Ectodermal cell (in vitro differentiated cells): Measurements from ENCODE around the gene CLRN1.

Source experiments
- H3K27ac ChIP-seq: 2 replicates; pipeline ENCODE4 v1.7.0; 2013; ENCODE audit warnings: mild to moderate bottlenecking, low read depth, low read length; ENCODE audit not compliant: insufficient read depth, poor library complexity, severe bottlenecking
- H3K27me3 ChIP-seq: 2 replicates; pipeline ENCODE4 v1.7.0; 2013; ENCODE audit warnings: mild to moderate bottlenecking, low read length; ENCODE audit not compliant: insufficient read depth, control insufficient read depth, poor library complexity, severe bottlenecking
- H3K36me3 ChIP-seq: one replicate; pipeline ENCODE4 v1.7.0; 2013; ENCODE audit warnings: low read length; ENCODE audit not compliant: control insufficient read depth, insufficient read depth
- H3K4me1 ChIP-seq: one replicate; pipeline ENCODE4 v1.7.0; 2013; ENCODE audit warnings: low read length; ENCODE audit not compliant: control insufficient read depth, insufficient read depth
- H3K4me3 ChIP-seq: 2 replicates; pipeline ENCODE4 v1.7.0; 2013; ENCODE audit warnings: low read depth, low read length, control low read depth; ENCODE audit not compliant: insufficient read depth
- H3K9me3 ChIP-seq: 2 replicates; pipeline ENCODE4 v1.7.0; 2013; ENCODE audit warnings: mild to moderate bottlenecking, low read length, moderate library complexity; ENCODE audit not compliant: control insufficient read depth
- WGBS, 2 experiments: methylation state at CpG; one replicate each; pipeline ENCODE4 v1.1.7; 2013; ENCODE audit warnings: missing lambda C conversion rate in 2 of 2; 5-methylcytosine and 5-hydroxymethylcytosine counted together

CLRN1 gene

GRCh38 chr3:150978566-150979148, 6.1 kb upstream of the CLRN1 start:
- no peaks in the 10 kb centered on the region for H3K4me1 ChIP-seq
- H3K27me3 ChIP-seq, result no peaks in the 10 kb centered on the region
- WGBS, 2 experiments, result 86 to 88% methylated on average over 4 of the region's 4 CpGs
- H3K36me3 ChIP-seq, result no peaks in the 10 kb centered on the region
- H3K9me3 ChIP-seq, result no peaks in the 10 kb centered on the region
- no peak overlapping the region for H3K4me3 ChIP-seq
- no peak overlapping the region for H3K27ac ChIP-seq

GRCh38 chr3:150975992-150976368, 3.5 kb upstream of the CLRN1 start:
- no peaks in the 10 kb centered on the region for H3K36me3 ChIP-seq
- no peaks in the 10 kb centered on the region for H3K9me3 ChIP-seq
- H3K4me1 ChIP-seq, result no peaks in the 10 kb centered on the region
- 58 to 67% methylated on average over 3 of the region's 3 CpGs for WGBS, 2 experiments
- no peak overlapping the region for H3K4me3 ChIP-seq
- no peak overlapping the region for H3K27ac ChIP-seq
- H3K27me3 ChIP-seq, result no peaks in the 10 kb centered on the region

GRCh38 chr3:150975086-150975991, 2.8 kb upstream of the CLRN1 start:
- no peaks in the 10 kb centered on the region for H3K27me3 ChIP-seq
- no peaks in the 10 kb centered on the region for H3K4me1 ChIP-seq
- no peaks in the 10 kb centered on the region for H3K36me3 ChIP-seq
- H3K4me3 ChIP-seq, result no peak overlapping the region
- no peak overlapping the region for H3K27ac ChIP-seq
- H3K9me3 ChIP-seq, result no peaks in the 10 kb centered on the region
- WGBS, 2 experiments, result 83 to 85% methylated on average over 6 of the region's 7 CpGs

GRCh38 chr3:150970665-150971324, 1.7 kb downstream of the CLRN1 start:
- H3K27me3 ChIP-seq, result no peaks in the 10 kb centered on the region
- H3K4me1 ChIP-seq, result no peaks in the 10 kb centered on the region
- H3K9me3 ChIP-seq, result no peaks in the 10 kb centered on the region
- 45 to 57% methylated on average over 5 to 6 of the region's 6 CpGs for WGBS, 2 experiments
- H3K4me3 ChIP-seq, result no peak overlapping the region
- no peak overlapping the region for H3K27ac ChIP-seq
- no peaks in the 10 kb centered on the region for H3K36me3 ChIP-seq

- H3K36me3 ChIP-seq, result no peaks in the 10 kb centered on the region
- H3K27ac ChIP-seq, result no peak overlapping the region
- no peaks in the 10 kb centered on the region for H3K9me3 ChIP-seq
- no peak overlapping the region for H3K4me3 ChIP-seq
- 84 to 94% methylated on average over 4 of the region's 4 CpGs for WGBS, 2 experiments
- H3K27me3 ChIP-seq, result no peaks in the 10 kb centered on the region
- no peaks in the 10 kb centered on the region for H3K4me1 ChIP-seq
Measured at GRCh38 chr3:150968341-150969035, 4.0 kb downstream of the CLRN1 start.

GRCh38 chr3:150965436-150965835, 7.1 kb downstream of the CLRN1 start:
- H3K36me3 ChIP-seq, result no peaks in the 10 kb centered on the region
- H3K4me1 ChIP-seq, result no peaks in the 10 kb centered on the region
- 93 to 96% methylated on average over 2 of the region's 2 CpGs for WGBS, 2 experiments
- H3K9me3 ChIP-seq, result no peaks in the 10 kb centered on the region
- H3K27ac ChIP-seq, result no peak overlapping the region
- no peak overlapping the region for H3K4me3 ChIP-seq
- no peaks in the 10 kb centered on the region for H3K27me3 ChIP-seq

- H3K27me3 ChIP-seq, result no peaks in the 10 kb centered on the region
- H3K4me1 ChIP-seq, result no peaks in the 10 kb centered on the region
- H3K9me3 ChIP-seq, result no peaks in the 10 kb centered on the region
- no peak overlapping the region for H3K4me3 ChIP-seq
- WGBS, 2 experiments, result 97% methylated on average over 3 to 4 of the region's 4 CpGs
- H3K36me3 ChIP-seq, result no peaks in the 10 kb centered on the region
- H3K27ac ChIP-seq, result no peak overlapping the region
Measured at GRCh38 chr3:150961949-150962348, 10.6 kb downstream of the CLRN1 start.

GRCh38 chr3:150960708-150961684, 11.5 kb downstream of the CLRN1 start:
- no peaks in the 10 kb centered on the region for H3K27me3 ChIP-seq
- H3K4me3 ChIP-seq, result no peak overlapping the region
- H3K4me1 ChIP-seq, result no peaks in the 10 kb centered on the region
- 88 to 89% methylated on average over 5 of the region's 5 CpGs for WGBS, 2 experiments
- no peak overlapping the region for H3K27ac ChIP-seq
- no peaks in the 10 kb centered on the region for H3K36me3 ChIP-seq
- H3K9me3 ChIP-seq, result no peaks in the 10 kb centered on the region

- Histone ChIP-seq H3K27ac (no peak overlapping the region), H3K4me3 (no peak overlapping the region), H3K36me3 (no peaks in the 10 kb centered on the region), H3K9me3 (no peaks in the 10 kb centered on the region), H3K27me3 (no peaks in the 10 kb centered on the region), H3K4me1 (no peaks in the 10 kb centered on the region)
- 91 to 92% methylated on average over 3 of the region's 3 CpGs for WGBS, 2 experiments
Measured at GRCh38 chr3:150958683-150959082, 13.8 kb downstream of the CLRN1 start.
